ENCODE data around the gene KPTN. TPM values are rescaled to one million over a fixed set of nuclear protein-coding genes. Genes with fewer than 3 reads are reported as not detected.
A peak's percentile ranks its signal among the peaks of the same experiment; 100 is the strongest.

Gene KPTN
- total and polyA plus RNA-seq, 7 experiments from 2014 or later = 4.4 to 9.2 (median 6.7) TPM

GRCh38 chr19:47436712-47437401, 47.2 kb downstream of the KPTN start:
- Histone ChIP-seq H3K9me3 (ENCODE audit: control insufficient read depth in 2 of 3, low read length in 3 of 3) (no peaks in the 10 kb centered on the region), H3K4me3 (ENCODE audit: low read length) (no peak overlapping the region), H3K36me3 (ENCODE audit: control insufficient read depth in 2 of 3, insufficient read depth in 3 of 3, low read length in 3 of 3) (no peaks in the 10 kb centered on the region), H3K27me3 (ENCODE audit: control insufficient read depth in 2 of 2, insufficient read depth in 2 of 2, low read length in 2 of 2) (no peaks in the 10 kb centered on the region), H3K27ac (ENCODE audit: low read depth, low read length) (no peak overlapping the region), H3K4me1 (ENCODE audit: control insufficient read depth in 2 of 2, insufficient read depth in 2 of 2, low read length in 2 of 2) (no peaks in the 10 kb centered on the region)
- intact Hi-C loops (cut with micrococcal nuclease) = loop anchor here (1.0 to 2.0 kb wide), 6 partner anchors 47 to 306 kb away; partner anchors contain the start of genes NAPA (in 2 of the 2), BICRA (in 1 of the 2) and KPTN (in 1 of the 2)
- Mint-ChIP-seq H3K9me3 (peaks cover 0 to 2% (median 0%) of the 10 kb centered on the region in 11 donors), H3K36me3 (no peaks in the 10 kb centered on the region), H3K27ac (peak overlapping the region in 6 of 9 donors; percentile 12 to 87 (median 55)), H3K4me3 (peak overlapping the region in 8 of 10 donors; percentile 17 to 72 (median 36)), H3K27me3 (peaks cover 21 to 55% (median 45%) of the 10 kb centered on the region in 5 donors), H3K4me1 (peaks cover 18 to 32% (median 20%) of the 10 kb centered on the region in 7 donors)
- ChIA-PET POLR2A (interaction anchor here (0.7 kb wide), 1 partner anchor 173 kb away, joined by 4 read pairs; no protein-coding TSS in a partner anchor), CTCF (interaction anchor here (0.5 to 8.2 kb wide), 20 partner anchors 9 to 417 kb away, joined by 3 to 117 read pairs (median 4); partner anchors contain the start of genes BICRA, DHX34, KPTN and NOP53)
- DNase-seq = peak; percentile 67 to 91 (median 79)
- ATAC-seq = peak; percentile 98

GRCh38 chr19:47435883-47436417, 48.1 kb downstream of the KPTN start:
- peaks cover 0 to 2% (median 0%) of the 10 kb centered on the region in 5 donors for H3K36me3 Mint-ChIP-seq
- POLR2A ChIA-PET = interaction anchor here (0.7 kb wide), 1 partner anchor 174 kb away, joined by 4 read pairs; no protein-coding TSS in a partner anchor
- intact Hi-C loops (cut with micrococcal nuclease) = loop anchor here (1.0 to 2.0 kb wide), 6 partner anchors 48 to 307 kb away; partner anchors contain the start of genes NAPA (in 2 of the 2), BICRA (in 1 of the 2) and KPTN (in 1 of the 2)
- Histone ChIP-seq H3K9me3 (ENCODE audit: control insufficient read depth in 2 of 3, low read length in 3 of 3) (no peaks in the 10 kb centered on the region), H3K4me1 (ENCODE audit: control insufficient read depth in 2 of 2, insufficient read depth in 2 of 2, low read length in 2 of 2) (no peaks in the 10 kb centered on the region), H3K36me3 (ENCODE audit: control insufficient read depth in 2 of 3, insufficient read depth in 3 of 3, low read length in 3 of 3) (no peaks in the 10 kb centered on the region), H3K27ac (ENCODE audit: low read depth, low read length) (no peak overlapping the region), H3K4me3 (ENCODE audit: low read length) (no peak overlapping the region), H3K27me3 (ENCODE audit: control insufficient read depth in 2 of 2, insufficient read depth in 2 of 2, low read length in 2 of 2) (no peaks in the 10 kb centered on the region)
- peak overlapping the region in 6 of 10 donors; percentile 21 to 72 (median 50) for H3K4me3 Mint-ChIP-seq
- CTCF ChIA-PET = interaction anchor here (0.6 to 8.2 kb wide), 16 partner anchors 8 to 418 kb away, joined by 3 to 117 read pairs (median 4); partner anchors contain the start of genes BICRA, DHX34 and KPTN
- H3K9me3 Mint-ChIP-seq = peaks cover 0 to 2% (median 0%) of the 10 kb centered on the region in 11 donors
- peaks cover 20 to 53% (median 46%) of the 10 kb centered on the region in 5 donors for H3K27me3 Mint-ChIP-seq
- ATAC-seq (no peak), DNase-seq (no peak)
- peaks cover 18 to 35% (median 20%) of the 10 kb centered on the region in 7 donors for H3K4me1 Mint-ChIP-seq
- peak overlapping the region in 3 of 9 donors; percentile 38 to 80 (median 43) for H3K27ac Mint-ChIP-seq

- Histone ChIP-seq H3K4me1 (ENCODE audit: control insufficient read depth in 2 of 2, insufficient read depth in 2 of 2, low read length in 2 of 2) (peaks cover 0 to 2% of the 10 kb centered on the region in 2 donors), H3K36me3 (ENCODE audit: control insufficient read depth in 2 of 3, insufficient read depth in 3 of 3, low read length in 3 of 3) (no peaks in the 10 kb centered on the region), H3K27me3 (ENCODE audit: control insufficient read depth in 2 of 2, insufficient read depth in 2 of 2, low read length in 2 of 2) (peaks cover 0 to 3% of the 10 kb centered on the region in 2 donors), H3K9me3 (ENCODE audit: control insufficient read depth in 2 of 3, low read length in 3 of 3) (no peaks in the 10 kb centered on the region), H3K27ac (ENCODE audit: low read depth, low read length) (no peak overlapping the region), H3K4me3 (ENCODE audit: low read length) (no peak overlapping the region)
- no peak for DNase-seq
- POLR2A ChIA-PET = no interaction called here
- Mint-ChIP-seq H3K36me3 (peaks cover 0 to 2% (median 0%) of the 10 kb centered on the region in 5 donors), H3K27ac (peak overlapping the region in 2 of 9 donors; percentile 10 to 76), H3K4me1 (peaks cover 20 to 36% (median 21%) of the 10 kb centered on the region in 7 donors), H3K9me3 (peaks cover 0 to 2% (median 0%) of the 10 kb centered on the region in 11 donors), H3K27me3 (peaks cover 18 to 52% (median 47%) of the 10 kb centered on the region in 5 donors), H3K4me3 (peak overlapping the region; percentile 35 to 75 (median 58))
- intact Hi-C loops (cut with micrococcal nuclease) = no loop called here
- no peak for ATAC-seq
- CTCF ChIA-PET = interaction anchor here (0.7 to 8.2 kb wide), 8 partner anchors 49 to 309 kb away, joined by 3 to 117 read pairs (median 6); partner anchors contain the start of genes BICRA, KPTN and NOP53
These were observed 48.8 kb downstream of the KPTN start for GRCh38 chr19:47435196-47435595.

- peaks cover 21 to 42% (median 27%) of the 10 kb centered on the region in 7 donors for H3K4me1 Mint-ChIP-seq
These were observed 49.9 kb downstream of the KPTN start for GRCh38 chr19:47434088-47434487.

GRCh38 chr19:47433121-47433520, 50.9 kb downstream of the KPTN start:
- Mint-ChIP-seq H3K36me3 (peaks cover 0 to 2% (median 0%) of the 10 kb centered on the region in 5 donors), H3K27me3 (peaks cover 19 to 43% (median 34%) of the 10 kb centered on the region in 5 donors), H3K27ac (peak overlapping the region in 1 of 9 donors; percentile 18), H3K9me3 (peaks cover 0 to 2% (median 0%) of the 10 kb centered on the region in 11 donors), H3K4me1 (peaks cover 21 to 42% (median 27%) of the 10 kb centered on the region in 7 donors), H3K4me3 (no peak overlapping the region)
- no peak overlapping the region for H3K27ac ChIP-seq (ENCODE audit: low read depth, low read length)
- peaks cover 6 to 22% of the 10 kb centered on the region in 2 donors for H3K4me1 ChIP-seq (ENCODE audit: control insufficient read depth in 2 of 2, insufficient read depth in 2 of 2, low read length in 2 of 2)
- H3K27me3 ChIP-seq (ENCODE audit: control insufficient read depth in 2 of 2, insufficient read depth in 2 of 2, low read length in 2 of 2) = peaks cover 0 to 8% of the 10 kb centered on the region in 2 donors
- DNase-seq (no peak), ATAC-seq (no peak)
- CTCF ChIA-PET = interaction anchor here (0.6 to 8.2 kb wide), 4 partner anchors 9 to 593 kb away, joined by 5 to 117 read pairs (median 33); no protein-coding TSS in a partner anchor
- no peak overlapping the region for H3K4me3 ChIP-seq (ENCODE audit: low read length)
- POLR2A ChIA-PET = no interaction called here
- no peaks in the 10 kb centered on the region for H3K9me3 ChIP-seq (ENCODE audit: control insufficient read depth in 2 of 3, low read length in 3 of 3)
- H3K36me3 ChIP-seq (ENCODE audit: control insufficient read depth in 2 of 3, insufficient read depth in 3 of 3, low read length in 3 of 3) = no peaks in the 10 kb centered on the region
- intact Hi-C loops (cut with micrococcal nuclease) = no loop called here

More at GRCh38 chr19:47434088-47434487, 49.9 kb downstream of the KPTN start:
- no peaks in the 10 kb centered on the region for H3K9me3 ChIP-seq (ENCODE audit: control insufficient read depth in 2 of 3, low read length in 3 of 3)
- POLR2A ChIA-PET = no interaction called here
- H3K4me3 ChIP-seq (ENCODE audit: low read length) = no peak overlapping the region
- CTCF ChIA-PET = interaction anchor here (1.2 to 8.2 kb wide), 4 partner anchors 264 to 311 kb away, joined by 3 to 117 read pairs (median 33); partner anchors contain the start of genes EHD2 and NOP53
- intact Hi-C loops (cut with micrococcal nuclease) = no loop called here
- no peak overlapping the region for H3K27ac ChIP-seq (ENCODE audit: low read depth, low read length)
- H3K9me3 Mint-ChIP-seq = peaks cover 0 to 2% (median 0%) of the 10 kb centered on the region in 11 donors
- H3K36me3 ChIP-seq (ENCODE audit: control insufficient read depth in 2 of 3, insufficient read depth in 3 of 3, low read length in 3 of 3) = no peaks in the 10 kb centered on the region
- DNase-seq (no peak), ATAC-seq (no peak)
- peaks cover 19 to 49% (median 43%) of the 10 kb centered on the region in 5 donors for H3K27me3 Mint-ChIP-seq
- H3K27ac Mint-ChIP-seq = no peak overlapping the region
- peaks cover 0 to 3% of the 10 kb centered on the region in 2 donors for H3K27me3 ChIP-seq (ENCODE audit: control insufficient read depth in 2 of 2, insufficient read depth in 2 of 2, low read length in 2 of 2)
- H3K36me3 Mint-ChIP-seq = peaks cover 0 to 2% (median 0%) of the 10 kb centered on the region in 5 donors
- peaks cover 0 to 13% of the 10 kb centered on the region in 2 donors for H3K4me1 ChIP-seq (ENCODE audit: control insufficient read depth in 2 of 2, insufficient read depth in 2 of 2, low read length in 2 of 2)
- H3K4me3 Mint-ChIP-seq = no peak overlapping the region

GRCh38 chr19:47432499-47432898, 51.5 kb downstream of the KPTN start:
- peaks cover 4 to 8% of the 10 kb centered on the region in 2 donors for H3K27me3 ChIP-seq (ENCODE audit: control insufficient read depth in 2 of 2, insufficient read depth in 2 of 2, low read length in 2 of 2)
- H3K9me3 Mint-ChIP-seq = no peaks in the 10 kb centered on the region
- H3K9me3 ChIP-seq (ENCODE audit: control insufficient read depth in 2 of 3, low read length in 3 of 3) = no peaks in the 10 kb centered on the region
- no peaks in the 10 kb centered on the region for H3K36me3 ChIP-seq (ENCODE audit: control insufficient read depth in 2 of 3, insufficient read depth in 3 of 3, low read length in 3 of 3)
- H3K4me3 Mint-ChIP-seq = no peak overlapping the region
- POLR2A ChIA-PET = no interaction called here
- H3K36me3 Mint-ChIP-seq = peaks cover 0 to 2% (median 0%) of the 10 kb centered on the region in 5 donors
- H3K4me1 ChIP-seq (ENCODE audit: control insufficient read depth in 2 of 2, insufficient read depth in 2 of 2, low read length in 2 of 2) = peaks cover 10 to 28% of the 10 kb centered on the region in 2 donors
- CTCF ChIA-PET = interaction anchor here (0.9 to 8.2 kb wide), 3 partner anchors 9 to 274 kb away, joined by 5 to 117 read pairs (median 61); no protein-coding TSS in a partner anchor
- no peak overlapping the region for H3K27ac Mint-ChIP-seq
- no peak for ATAC-seq
- H3K27ac ChIP-seq (ENCODE audit: low read depth, low read length) = no peak overlapping the region
- peaks cover 21 to 42% (median 27%) of the 10 kb centered on the region in 7 donors for H3K4me1 Mint-ChIP-seq
- DNase-seq = no peak
- H3K27me3 Mint-ChIP-seq = peaks cover 19 to 37% (median 28%) of the 10 kb centered on the region in 5 donors
- intact Hi-C loops (cut with micrococcal nuclease) = no loop called here
- no peak overlapping the region for H3K4me3 ChIP-seq (ENCODE audit: low read length)

Measured in naive thymus-derived CD4-positive, alpha-beta T cell (primary cell).